ENCODE results near the gene CD300LD.
"Not testable (repeated sequence)": the region's sequence is repeated elsewhere in the genome, so short reads cannot be mapped to it uniquely, and the experiment has no call there.

The CD300LD gene

DNA sequence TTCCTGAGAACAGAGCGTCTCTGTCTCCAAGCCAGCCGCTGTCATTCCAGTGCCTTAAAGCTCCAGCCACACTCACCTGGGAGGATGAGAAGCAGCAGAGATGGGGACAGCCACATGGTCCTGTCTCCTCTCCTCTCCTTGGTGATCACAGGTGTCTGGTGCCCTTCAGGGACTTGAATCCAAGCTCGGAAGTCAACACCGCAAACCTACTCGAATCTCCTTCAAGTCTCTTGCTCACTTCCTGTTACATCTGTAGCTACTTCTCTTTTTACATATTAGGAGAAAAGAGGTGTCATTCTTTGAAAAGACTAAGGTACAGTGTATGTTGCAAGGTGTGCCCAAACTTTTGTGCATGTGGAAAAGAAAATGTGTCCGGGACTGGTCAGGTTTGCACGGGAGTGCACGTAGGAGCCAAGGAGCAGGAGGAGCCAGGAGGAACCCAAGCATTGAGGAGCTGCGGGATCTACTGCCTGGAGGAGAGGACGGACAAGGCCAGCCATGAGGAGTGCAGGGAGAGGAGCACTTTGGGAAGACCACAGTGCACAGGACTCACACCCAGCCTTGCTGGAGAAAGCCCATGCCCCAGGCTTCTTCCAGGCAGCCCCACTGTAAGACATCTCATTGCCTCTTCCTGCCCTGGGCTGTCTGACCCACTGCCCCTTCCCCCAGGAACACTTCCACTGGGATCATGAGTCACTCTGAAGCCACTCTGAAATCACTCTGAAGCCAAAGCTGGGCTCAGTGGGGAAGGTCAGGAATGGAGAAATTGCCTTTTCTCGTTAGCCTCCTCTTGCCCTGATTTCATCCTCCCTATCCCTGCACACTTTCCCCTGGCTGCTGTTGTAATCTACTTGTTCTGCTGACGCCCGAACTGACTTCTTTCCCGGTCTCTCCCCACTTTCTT lies at the start of gene CD300LD:
CD300LD (minus strand) TSS at position 197 of the 904 bp plus-strand sequence; CDS start at position 116, 81 bp downstream.
- no peak for DNase-seq (ENCODE audit: low read depth)
- H3K4me3 ChIP-seq (ENCODE audit: low read length) = no peak within 1 kb of the TSS

DNA sequence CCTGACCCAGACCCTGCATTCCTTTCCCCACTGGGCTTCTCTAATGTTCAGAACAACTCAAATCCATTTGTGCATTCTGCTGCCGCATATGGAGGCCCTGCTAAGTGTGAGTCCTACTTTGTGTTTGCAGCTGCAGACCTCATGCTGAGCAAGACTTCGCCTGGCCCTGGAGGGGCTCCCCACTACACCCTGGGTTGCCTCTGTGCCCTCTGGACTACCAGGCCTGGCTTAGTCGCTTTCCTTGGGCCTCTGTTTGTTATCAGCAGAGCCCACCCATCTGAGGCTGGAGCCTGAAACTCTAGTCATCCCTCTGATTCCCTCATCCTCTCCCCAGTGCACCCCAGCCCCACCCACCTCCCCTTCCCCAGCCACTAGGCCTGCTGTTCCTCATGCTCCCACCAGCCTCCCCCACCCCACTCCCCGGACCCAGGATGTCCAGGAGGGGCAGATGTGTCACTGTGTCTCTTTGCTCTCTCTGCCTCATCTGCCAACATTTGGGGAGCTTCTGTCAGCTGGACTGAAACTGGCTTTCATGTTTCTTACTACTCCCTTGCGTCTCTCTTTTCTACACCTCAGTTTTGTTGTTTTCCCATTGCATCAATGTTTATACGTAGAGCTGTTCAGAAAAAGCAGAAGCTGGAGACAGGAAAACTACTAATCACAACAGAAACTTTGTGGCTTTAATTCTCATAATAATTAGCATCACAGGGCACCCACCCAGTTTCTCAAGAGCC lies 49.3 kb upstream of the CD300LD start:
- H3K4me3 ChIP-seq (ENCODE audit: low read length) = no peak overlapping the region
- TF ChIP-seq, protein P1, sequence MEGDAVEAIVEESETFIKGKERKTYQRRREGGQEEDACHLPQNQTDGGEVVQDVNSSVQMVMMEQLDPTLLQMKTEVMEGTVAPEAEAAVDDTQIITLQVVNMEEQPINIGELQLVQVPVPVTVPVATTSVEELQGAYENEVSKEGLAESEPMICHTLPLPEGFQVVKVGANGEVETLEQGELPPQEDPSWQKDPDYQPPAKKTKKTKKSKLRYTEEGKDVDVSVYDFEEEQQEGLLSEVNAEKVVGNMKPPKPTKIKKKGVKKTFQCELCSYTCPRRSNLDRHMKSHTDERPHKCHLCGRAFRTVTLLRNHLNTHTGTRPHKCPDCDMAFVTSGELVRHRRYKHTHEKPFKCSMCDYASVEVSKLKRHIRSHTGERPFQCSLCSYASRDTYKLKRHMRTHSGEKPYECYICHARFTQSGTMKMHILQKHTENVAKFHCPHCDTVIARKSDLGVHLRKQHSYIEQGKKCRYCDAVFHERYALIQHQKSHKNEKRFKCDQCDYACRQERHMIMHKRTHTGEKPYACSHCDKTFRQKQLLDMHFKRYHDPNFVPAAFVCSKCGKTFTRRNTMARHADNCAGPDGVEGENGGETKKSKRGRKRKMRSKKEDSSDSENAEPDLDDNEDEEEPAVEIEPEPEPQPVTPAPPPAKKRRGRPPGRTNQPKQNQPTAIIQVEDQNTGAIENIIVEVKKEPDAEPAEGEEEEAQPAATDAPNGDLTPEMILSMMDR (IDR thresholded peaks at IDR 0.05; ENCODE audit: insufficient read depth, low read depth, low read length, missing control alignments) = no peak
- DNase-seq (ENCODE audit: low read depth) = no peak

More for the DNA sequence above, at the start of gene CD300LD:
- TF ChIP-seq, protein P1 (IDR thresholded peaks at IDR 0.05; ENCODE audit: insufficient read depth, low read depth, low read length, missing control alignments) = no peak

DNA sequence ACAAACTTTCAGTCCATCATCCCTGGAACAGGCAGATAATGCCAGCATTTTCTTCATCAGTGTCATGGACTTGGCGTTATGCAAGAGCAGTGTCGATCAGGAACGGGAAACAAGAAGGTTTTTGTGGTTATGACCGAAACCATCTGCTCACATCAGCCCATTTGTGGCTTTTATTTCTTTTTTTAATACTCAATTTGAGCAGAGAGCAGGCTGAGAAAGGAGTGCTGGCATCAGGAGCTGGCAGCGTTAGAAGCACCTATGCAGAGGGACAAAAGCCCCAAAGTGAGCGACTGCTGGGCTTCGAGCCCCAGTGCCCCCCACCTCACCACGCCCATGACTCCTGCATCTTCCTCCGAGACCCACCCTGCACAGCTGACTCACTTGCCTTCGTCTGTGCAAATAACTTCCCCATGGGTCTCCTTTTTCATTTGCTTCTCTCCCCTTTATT lies 47.6 kb upstream of the CD300LD start:
- no peak for DNase-seq (ENCODE audit: low read depth)
- H3K4me3 ChIP-seq (ENCODE audit: low read length) = no peak overlapping the region
- TF ChIP-seq, protein P1 (IDR thresholded peaks at IDR 0.05; ENCODE audit: insufficient read depth, low read depth, low read length, missing control alignments) = no peak

GRCh38 chr17:74637926-74638325 lies 45.8 kb upstream of the CD300LD start:
- DNase-seq (ENCODE audit: low read depth) = no peak
- TF ChIP-seq, protein P1 (IDR thresholded peaks at IDR 0.05; ENCODE audit: insufficient read depth, low read depth, low read length, missing control alignments) = no peak

GRCh38 chr17:74637265-74637664 lies 45.2 kb upstream of the CD300LD start:
- TF ChIP-seq, protein P1 (IDR thresholded peaks at IDR 0.05; ENCODE audit: insufficient read depth, low read depth, low read length, missing control alignments) = no peak
- no peak overlapping the region for H3K4me3 ChIP-seq (ENCODE audit: low read length)
- no peak for DNase-seq (ENCODE audit: low read depth)

More at GRCh38 chr17:74637926-74638325, 45.8 kb upstream of the CD300LD start:
- H3K4me3 ChIP-seq (ENCODE audit: low read length) = no peak overlapping the region

- DNase-seq (ENCODE audit: low read depth); H3K4me3 ChIP-seq (ENCODE audit: low read length): not testable (repeated sequence)
These were observed 44.5 kb upstream of the CD300LD start for GRCh38 chr17:74636541-74637085.

GRCh38 chr17:74635418-74635817 lies 43.3 kb upstream of the CD300LD start:
- TF ChIP-seq, protein P1 (IDR thresholded peaks at IDR 0.05; ENCODE audit: insufficient read depth, low read depth, low read length, missing control alignments) = no peak
- no peak overlapping the region for H3K4me3 ChIP-seq (ENCODE audit: low read length)
- no peak for DNase-seq (ENCODE audit: low read depth)

Measured in epithelial cell of esophagus (primary cell).